OCI-LY1 (cell line): ENCODE results near the gene ABCD3.

Source experiments
- H2AFZ ChIP-seq: fragments of 200-600 bp; sonication (generic), shearing (Covaris generic); 2 replicates; pipeline ENCODE4 v1.6.0; 2014; ENCODE audit warnings: antibody characterized with exemption, mild to moderate bottlenecking, low read length
- H3F3A ChIP-seq: fragments of 200-600 bp; sonication (generic), shearing (Covaris generic); 2 replicates; pipeline ENCODE4 v1.6.0; 2014; ENCODE audit warnings: mild to moderate bottlenecking, antibody characterized with exemption, low read length, moderate library complexity; ENCODE audit not compliant: insufficient read depth
- H3K27ac ChIP-seq: fragments of 200-600 bp; sonication (generic); 2 replicates; pipeline ENCODE4 v1.5.1; 2014; ENCODE audit warnings: low read length, mixed run types, mild to moderate bottlenecking, low read depth; ENCODE audit not compliant: poor library complexity, severe bottlenecking
- H3K27me3 ChIP-seq: fragments of 200-600 bp; sonication (generic); 2 replicates; pipeline ENCODE4 v1.6.0; 2014; ENCODE audit warnings: antibody characterized with exemption, mild to moderate bottlenecking, low read length, moderate library complexity; ENCODE audit not compliant: insufficient read depth
- H3K36me3 ChIP-seq: fragments of 200-600 bp; sonication (generic); 2 replicates; pipeline ENCODE4 v1.6.1; 2014; ENCODE audit warnings: mild to moderate bottlenecking, antibody characterized with exemption, low read length, moderate library complexity, mixed read lengths; ENCODE audit not compliant: insufficient read depth
- H3K4me1 ChIP-seq: fragments of 200-600 bp; sonication (generic); 2 replicates; pipeline ENCODE4 v1.5.1; 2014; ENCODE audit warnings: mild to moderate bottlenecking, low read length, moderate library complexity; ENCODE audit not compliant: insufficient read depth, severe bottlenecking
- H3K4me2 ChIP-seq: fragments of 200-600 bp; sonication (generic), shearing (Covaris generic); 2 replicates; pipeline ENCODE4 v1.6.1; 2014; ENCODE audit warnings: low read length
- H3K4me3 ChIP-seq: fragments of 200-600 bp; sonication (generic); 2 replicates; pipeline ENCODE4 v1.5.1; 2014; ENCODE audit warnings: low read length, low read depth, mild to moderate bottlenecking, mixed read lengths; ENCODE audit not compliant: poor library complexity, severe bottlenecking
- H3K79me2 ChIP-seq: fragments of 200-600 bp; shearing (Covaris generic); 2 replicates; pipeline ENCODE4 v1.6.1; 2016; ENCODE audit warnings: mixed run types, low read length, mixed read lengths; ENCODE audit not compliant: insufficient read depth
- H3K9ac ChIP-seq: fragments of 200-600 bp; sonication (generic), shearing (Covaris generic); 2 replicates; pipeline ENCODE4 v1.6.1; 2014; ENCODE audit warnings: mild to moderate bottlenecking, low read length, mixed read lengths
- H3K9me2 ChIP-seq: fragments of 200-600 bp; sonication (generic), shearing (Covaris generic); 2 replicates; pipeline ENCODE4 v1.6.1; 2014; ENCODE audit warnings: low read depth, mild to moderate bottlenecking, low read length, mixed read lengths
- H3K9me3 ChIP-seq: fragments of 200-600 bp; shearing (Covaris generic); 2 replicates; pipeline ENCODE4 v1.6.1; 2014; ENCODE audit warnings: low read length, mixed read lengths
- H4K20me1 ChIP-seq: fragments of 200-600 bp; sonication (generic), shearing (Covaris generic); 2 replicates; pipeline ENCODE4 v1.6.0; 2016; ENCODE audit warnings: mild to moderate bottlenecking, low read length; ENCODE audit not compliant: insufficient read depth
- EZH2 ChIP-seq: fragments of 200-600 bp; sonication (generic), shearing (Covaris generic); IDR thresholded peaks from 2 replicates; pipeline ENCODE4 v1.8.0; 2017; ENCODE audit warnings: borderline replicate concordance, mixed run types, mild to moderate bottlenecking, antibody characterized with exemption, low read length, moderate library complexity, mixed read lengths
- TF ChIP-seq, protein P1 (sequence below): fragments of 200-600 bp; sonication (generic), shearing (Covaris generic); IDR thresholded peaks from 2 replicates; pipeline ENCODE4 v1.5.1; 2017; ENCODE audit warnings: mild to moderate bottlenecking, antibody characterized with exemption, low read length, moderate library complexity, mixed read lengths

The ABCD3 gene

DNA sequence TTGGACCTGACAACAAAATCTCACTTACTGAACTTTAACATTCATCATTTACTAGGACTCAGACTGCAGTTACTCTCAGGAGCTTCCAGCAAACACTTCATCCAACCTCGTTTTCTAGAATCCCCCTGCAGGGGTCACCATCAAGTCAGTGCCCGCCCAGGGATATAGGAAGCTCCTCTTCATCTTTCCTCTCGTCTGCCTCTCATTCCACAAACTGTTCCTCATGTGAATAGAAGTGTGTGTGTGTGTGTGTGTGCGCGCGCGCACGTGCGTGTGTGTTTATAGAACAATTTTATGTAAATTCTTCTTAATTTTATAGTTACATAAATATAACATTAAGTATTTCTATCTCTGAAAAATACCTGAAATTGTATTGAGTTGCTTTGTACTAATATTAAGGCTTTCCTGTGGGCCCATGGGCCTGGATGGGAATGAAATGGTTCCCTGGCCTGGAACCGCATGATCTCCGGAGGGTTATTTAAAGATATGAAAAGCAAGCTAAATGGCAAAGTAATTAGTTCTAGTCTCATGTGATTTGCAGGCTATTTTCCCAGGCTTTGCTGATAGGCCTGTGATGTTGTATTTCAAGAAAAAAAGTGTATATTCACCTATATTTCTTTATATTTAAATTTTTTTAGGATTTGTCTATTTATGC lies 21.7 kb upstream of the ABCD3 start:
- Histone ChIP-seq H3K4me2 (no peak overlapping the region), H3K4me3 (no peak overlapping the region), H3K9ac (no peak overlapping the region), H3K9me2 (no peaks in the 10 kb centered on the region), H3K9me3 (no peaks in the 10 kb centered on the region), H3K27ac (no peak overlapping the region), H3K36me3 (no peaks in the 10 kb centered on the region), H3F3A (no peaks in the 10 kb centered on the region), H3K79me2 (no peaks in the 10 kb centered on the region), H2AFZ (no peak overlapping the region), H3K4me1 (no peaks in the 10 kb centered on the region), H4K20me1 (no peaks in the 10 kb centered on the region), H3K27me3 (no peaks in the 10 kb centered on the region)
- TF ChIP-seq EZH2: no peak
- TF ChIP-seq, protein P1, sequence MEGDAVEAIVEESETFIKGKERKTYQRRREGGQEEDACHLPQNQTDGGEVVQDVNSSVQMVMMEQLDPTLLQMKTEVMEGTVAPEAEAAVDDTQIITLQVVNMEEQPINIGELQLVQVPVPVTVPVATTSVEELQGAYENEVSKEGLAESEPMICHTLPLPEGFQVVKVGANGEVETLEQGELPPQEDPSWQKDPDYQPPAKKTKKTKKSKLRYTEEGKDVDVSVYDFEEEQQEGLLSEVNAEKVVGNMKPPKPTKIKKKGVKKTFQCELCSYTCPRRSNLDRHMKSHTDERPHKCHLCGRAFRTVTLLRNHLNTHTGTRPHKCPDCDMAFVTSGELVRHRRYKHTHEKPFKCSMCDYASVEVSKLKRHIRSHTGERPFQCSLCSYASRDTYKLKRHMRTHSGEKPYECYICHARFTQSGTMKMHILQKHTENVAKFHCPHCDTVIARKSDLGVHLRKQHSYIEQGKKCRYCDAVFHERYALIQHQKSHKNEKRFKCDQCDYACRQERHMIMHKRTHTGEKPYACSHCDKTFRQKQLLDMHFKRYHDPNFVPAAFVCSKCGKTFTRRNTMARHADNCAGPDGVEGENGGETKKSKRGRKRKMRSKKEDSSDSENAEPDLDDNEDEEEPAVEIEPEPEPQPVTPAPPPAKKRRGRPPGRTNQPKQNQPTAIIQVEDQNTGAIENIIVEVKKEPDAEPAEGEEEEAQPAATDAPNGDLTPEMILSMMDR: no peak

DNA sequence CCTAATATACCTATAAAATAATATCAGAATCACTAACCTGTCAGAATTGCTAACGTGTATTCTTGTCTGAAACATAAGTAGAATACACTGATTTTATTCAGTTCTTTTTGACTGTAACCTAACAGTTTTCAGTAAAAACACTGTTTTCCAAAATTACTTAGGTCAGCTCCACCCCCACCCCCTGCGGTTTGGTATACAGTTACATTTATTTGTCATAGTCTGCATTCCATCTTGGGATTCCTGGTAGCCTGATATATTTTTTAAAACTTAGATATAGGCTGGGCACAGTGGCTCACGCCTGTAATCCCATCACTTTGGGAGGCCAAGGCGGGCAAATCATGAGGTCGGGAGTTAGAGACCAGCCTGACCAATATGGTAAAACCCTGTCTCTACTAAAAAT lies 19.8 kb upstream of the ABCD3 start:
- Histone ChIP-seq H3K27ac (no peak overlapping the region), H3K9ac (no peak overlapping the region), H3K4me2 (no peak overlapping the region), H3K79me2 (no peaks in the 10 kb centered on the region), H2AFZ (no peak overlapping the region), H3K27me3 (no peaks in the 10 kb centered on the region), H3F3A (no peaks in the 10 kb centered on the region), H3K36me3 (no peaks in the 10 kb centered on the region), H4K20me1 (no peaks in the 10 kb centered on the region), H3K4me1 (no peaks in the 10 kb centered on the region), H3K9me2 (no peaks in the 10 kb centered on the region), H3K9me3 (no peaks in the 10 kb centered on the region), H3K4me3 (no peak overlapping the region)
- no peak for TF ChIP-seq EZH2
- TF ChIP-seq, protein P1: no peak

DNA sequence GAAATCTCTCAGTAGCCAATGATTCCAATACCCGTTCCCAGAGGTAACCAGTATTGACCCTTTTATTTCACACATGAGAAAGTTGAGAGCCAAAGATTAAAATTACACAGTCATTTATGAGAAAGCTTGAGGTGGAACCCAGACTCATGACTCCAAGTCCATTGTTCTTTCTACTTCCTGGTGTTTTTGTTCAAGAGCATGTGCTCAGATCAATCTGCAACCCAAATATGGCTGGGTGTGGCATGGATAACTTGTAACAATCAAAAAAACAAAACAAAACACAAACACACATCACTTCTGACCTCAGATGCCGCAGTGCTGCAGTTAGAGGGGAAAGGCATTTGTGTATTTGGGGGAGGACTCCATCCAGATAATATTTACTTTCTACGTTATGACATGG lies 18.7 kb upstream of the ABCD3 start:
- no peak overlapping the region for H2AFZ ChIP-seq
- H3K9ac ChIP-seq: no peak overlapping the region
- H3K27me3 ChIP-seq: no peaks in the 10 kb centered on the region
- H3K4me2 ChIP-seq: no peak overlapping the region
- H3K4me1 ChIP-seq: no peaks in the 10 kb centered on the region
- H3K9me3 ChIP-seq: no peaks in the 10 kb centered on the region
- no peak overlapping the region for H3K4me3 ChIP-seq
- H3K36me3 ChIP-seq: no peaks in the 10 kb centered on the region
- no peaks in the 10 kb centered on the region for H3K9me2 ChIP-seq
- no peaks in the 10 kb centered on the region for H4K20me1 ChIP-seq
- no peak overlapping the region for H3K27ac ChIP-seq
- no peaks in the 10 kb centered on the region for H3F3A ChIP-seq
- TF ChIP-seq EZH2: no peak
- TF ChIP-seq, protein P1: no peak
- H3K79me2 ChIP-seq: no peaks in the 10 kb centered on the region
